ENCODE results near the gene PSMG1.

Gene PSMG1

GRCh38 chr21:39153842-39154241, 29.4 kb downstream of the PSMG1 start:
- DNase-seq: no peak

GRCh38 chr21:39153373-39153772, 29.9 kb downstream of the PSMG1 start:
- peak in 1 of 2 experiments; percentile 21 for DNase-seq

- no peak for DNase-seq
Observed at GRCh38 chr21:39152271-39152670, 31.0 kb downstream of the PSMG1 start.

DNA sequence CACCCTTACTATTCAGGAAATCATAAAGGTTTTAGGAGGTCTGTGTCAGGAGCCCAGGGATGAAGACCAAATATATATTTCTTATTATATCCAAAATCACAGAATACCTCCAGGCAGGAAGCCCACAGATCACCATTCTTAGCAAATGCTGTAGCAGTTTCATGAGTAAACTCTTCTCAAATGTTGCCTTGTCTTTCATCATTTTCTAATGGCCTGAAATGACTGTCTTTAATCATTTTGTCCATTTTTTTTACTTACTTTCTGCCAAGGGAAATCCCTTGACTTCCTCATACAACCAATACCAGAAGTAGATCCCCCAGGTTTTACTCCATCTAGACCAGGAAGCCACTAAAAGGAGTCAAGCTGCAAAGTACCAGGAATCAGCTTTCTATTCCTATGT, 32.4 kb downstream of the PSMG1 start:
- no peak for DNase-seq

- no peak for DNase-seq
Observed at GRCh38 chr21:39150316-39150715, 32.9 kb downstream of the PSMG1 start.

GRCh38 chr21:39149882-39150281, 33.4 kb downstream of the PSMG1 start:
- no peak for DNase-seq

DNA sequence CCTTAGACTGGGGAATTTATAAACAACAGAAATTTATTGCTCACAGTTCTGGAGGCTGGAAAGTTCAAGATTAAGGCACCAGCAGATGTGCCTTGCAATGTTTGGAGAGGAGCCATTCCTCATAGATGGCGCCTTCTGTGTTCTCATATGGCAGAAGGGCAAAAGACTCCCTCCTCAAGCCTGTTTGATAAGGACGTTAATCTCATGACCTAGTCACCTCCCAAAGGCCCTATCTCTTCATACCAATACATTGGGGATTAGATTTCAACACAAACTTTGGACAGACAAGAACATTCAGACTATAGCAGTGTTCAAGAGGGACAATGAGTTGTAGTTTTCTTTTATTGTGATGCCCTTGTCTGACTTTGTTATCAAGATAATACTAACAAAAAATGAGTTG, 34.3 kb downstream of the PSMG1 start:
- no peak for DNase-seq

- DNase-seq: no peak
Observed at GRCh38 chr21:39144191-39144590, 39.1 kb downstream of the PSMG1 start.

- no peak for DNase-seq
Observed at GRCh38 chr21:39142972-39143371, 40.3 kb downstream of the PSMG1 start.

- DNase-seq: no peak
Observed at GRCh38 chr21:39141502-39141901, 41.7 kb downstream of the PSMG1 start.

DNA sequence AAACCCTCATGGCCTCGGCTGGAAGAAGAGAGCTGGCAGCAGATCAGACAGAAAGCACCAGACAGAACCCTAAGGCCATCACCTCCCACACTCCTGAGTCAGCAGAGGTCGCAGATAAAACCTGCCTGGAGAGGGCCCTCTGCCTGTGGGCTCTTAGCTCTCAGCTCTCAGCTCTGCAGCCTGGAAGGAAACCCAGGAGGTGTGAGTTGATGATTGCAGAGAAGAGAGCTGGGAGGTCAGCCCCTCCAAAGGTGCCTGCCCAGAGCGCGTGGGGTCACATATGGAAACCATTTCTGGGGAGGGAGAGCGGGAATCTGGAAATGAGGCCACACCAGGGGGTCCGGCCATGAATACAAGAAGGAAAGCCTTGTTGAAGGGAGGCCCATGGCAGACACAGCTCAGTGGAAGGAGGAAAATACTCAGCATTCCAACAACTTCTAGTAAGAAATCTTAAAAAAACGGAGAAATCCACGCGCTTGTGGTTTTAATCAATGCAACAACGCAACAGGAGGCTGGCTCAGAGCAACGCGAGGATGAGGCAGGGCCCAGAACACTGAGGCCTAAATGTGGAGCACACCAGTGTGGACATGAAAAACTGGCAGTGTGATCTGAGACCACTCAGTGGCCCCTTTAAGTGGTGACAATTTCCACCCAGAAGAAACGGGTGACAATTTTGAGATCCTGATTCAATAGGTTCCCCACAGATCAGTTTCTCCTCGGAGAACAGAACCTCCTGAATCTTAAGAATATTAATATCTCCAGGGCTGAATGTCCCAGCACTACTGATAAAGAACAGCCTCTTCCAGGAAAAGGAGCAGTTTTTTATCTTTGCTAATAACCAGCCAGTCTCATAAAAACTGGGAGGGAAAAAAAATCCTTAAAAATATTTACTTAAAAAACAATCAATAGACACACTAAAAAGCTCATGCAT, 45.7 kb downstream of the PSMG1 start:
- DNase-seq: no peak

GRCh38 chr21:39136711-39137110, 46.5 kb downstream of the PSMG1 start:
- no peak for DNase-seq

DNA sequence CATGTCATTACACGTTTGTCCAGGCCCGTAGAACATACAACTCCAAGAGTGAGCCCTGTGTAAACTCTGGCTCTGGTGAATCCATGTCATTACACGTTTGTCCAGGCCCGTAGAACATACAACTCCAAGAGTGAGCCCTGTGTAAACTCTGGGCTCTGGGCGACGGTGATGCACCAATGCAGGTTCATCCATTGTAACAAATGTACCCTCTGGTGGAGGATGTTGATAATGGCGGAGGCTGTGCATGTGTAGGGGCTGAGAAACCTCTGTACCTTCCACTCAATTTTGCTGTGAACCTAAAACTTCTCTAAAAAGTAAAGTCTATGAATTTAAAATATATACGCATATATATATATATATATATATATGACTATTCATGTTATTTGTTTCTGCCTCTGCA, 47.1 kb downstream of the PSMG1 start:
- peak in 1 of 2 experiments; percentile 57 for DNase-seq

DNA sequence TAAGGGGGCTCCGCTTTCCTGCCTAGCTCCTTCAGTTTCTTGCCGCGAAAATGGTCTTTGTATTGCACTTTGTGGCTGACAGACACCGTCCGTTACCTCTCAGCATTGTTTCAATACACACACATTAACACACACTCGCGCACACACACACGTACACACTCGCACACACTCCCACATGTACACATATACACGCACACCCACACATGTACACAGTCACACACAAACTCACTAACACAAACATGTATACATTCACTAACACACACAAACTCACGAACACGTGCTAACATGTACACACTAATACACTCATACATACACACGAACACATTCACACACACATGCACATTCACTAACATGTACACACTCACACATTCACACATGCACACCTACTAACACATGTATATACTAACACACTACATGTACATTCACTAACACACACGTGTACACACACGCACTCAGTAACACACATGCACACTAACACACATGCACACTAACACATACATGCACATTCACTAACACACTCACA, 48.9 kb downstream of the PSMG1 start:
- no peak for DNase-seq

DNA sequence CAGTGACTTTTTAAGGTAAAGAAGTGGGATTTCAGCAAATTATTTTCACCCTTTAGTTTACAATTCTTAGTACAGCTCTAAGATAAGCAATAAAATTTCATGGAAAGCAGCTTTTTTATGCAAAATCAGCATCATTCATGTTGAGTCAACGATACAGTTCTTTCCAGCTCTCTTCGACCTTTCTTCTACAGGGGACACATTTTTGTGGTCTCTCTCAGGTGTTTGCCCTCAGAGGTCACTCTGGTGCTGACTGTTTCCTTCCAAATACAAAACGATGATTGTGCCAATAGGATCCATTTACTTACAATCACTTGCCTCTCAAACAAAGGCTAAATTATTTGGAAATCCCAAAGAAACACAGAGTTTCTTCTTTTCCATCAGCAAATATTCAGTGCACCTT, 51.0 kb downstream of the PSMG1 start:
- DNase-seq: no peak

GRCh38 chr21:39131791-39132190, 51.5 kb downstream of the PSMG1 start:
- no peak for DNase-seq

- DNase-seq: no peak
Observed at GRCh38 chr21:39127506-39127905, 55.7 kb downstream of the PSMG1 start.

GRCh38 chr21:39126486-39126806, 56.8 kb downstream of the PSMG1 start:
- DNase-seq: no peak

DNA sequence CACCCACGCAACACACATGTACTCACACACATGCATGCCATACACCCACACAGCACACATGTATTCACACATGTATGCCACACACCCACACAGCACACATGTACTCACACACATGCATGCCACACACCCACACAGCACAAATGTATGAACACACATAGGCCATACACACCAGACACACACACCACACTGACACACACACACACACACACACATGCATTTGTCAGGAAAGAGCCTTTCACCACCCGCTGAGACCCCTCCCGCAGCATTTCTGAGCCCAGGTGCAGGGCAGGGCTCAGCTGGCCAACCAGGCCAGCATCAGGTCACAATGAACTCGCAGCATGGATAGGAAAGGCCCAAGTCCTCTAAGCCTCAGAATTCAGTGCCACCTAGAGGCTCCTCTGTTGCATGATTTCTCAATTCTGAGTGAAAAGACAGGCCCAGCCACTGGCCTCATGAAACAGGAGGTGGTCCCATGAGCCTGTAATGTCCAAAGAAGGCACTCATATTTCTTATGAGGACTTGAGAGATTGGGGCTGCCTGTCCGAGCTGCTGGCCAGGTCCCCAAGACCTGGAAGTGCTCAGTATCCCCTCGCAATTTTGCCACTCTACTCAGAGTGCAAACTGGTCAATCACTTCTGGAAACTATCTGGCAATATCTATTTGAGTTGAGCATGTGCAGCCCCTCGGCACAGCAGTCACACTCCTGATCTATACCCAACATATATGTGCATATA, 57.3 kb downstream of the PSMG1 start:
- peak; percentile 51 to 78 for DNase-seq

Data from NCI-H526 (cell line).